ENCODE measurements around the gene GMDS. TPM values are rescaled to one million over a fixed set of nuclear protein-coding genes. Genes with fewer than 3 reads are reported as not detected.
A peak's percentile ranks its signal among the peaks of the same experiment; 100 is the strongest.

GMDS gene
- total RNA-seq, 2 donors from 2014 or later: 25.4 to 29.5 TPM

DNA sequence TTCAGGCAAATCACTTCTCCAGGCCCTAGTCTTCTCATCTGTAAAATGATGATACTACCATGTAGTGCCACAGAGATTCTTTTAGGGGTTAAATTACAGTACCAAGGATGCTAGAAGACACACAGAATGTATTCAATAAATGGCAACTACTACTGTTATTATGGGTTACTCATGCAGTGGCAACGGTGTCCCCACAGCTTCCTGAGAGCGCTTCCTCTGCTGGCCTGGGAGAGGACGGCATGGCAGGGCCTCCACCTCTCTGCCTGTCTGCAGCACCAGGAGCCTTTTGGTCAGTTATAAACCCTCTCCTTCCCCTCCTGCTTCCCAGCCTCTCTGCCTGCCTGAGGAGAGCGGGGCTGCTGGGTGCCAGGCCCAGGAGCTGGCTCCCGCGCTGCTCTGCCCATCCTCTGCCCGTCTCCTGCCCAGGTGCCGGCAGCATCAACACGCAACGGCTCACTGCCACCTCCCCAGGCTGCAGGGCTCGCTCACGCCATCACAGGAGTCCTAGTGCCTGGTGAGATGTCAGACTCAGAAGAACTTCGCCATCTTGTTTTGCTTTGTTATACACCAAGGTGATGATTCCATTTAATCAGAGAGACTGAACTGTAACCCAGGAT is 465.0 kb downstream of the GMDS start:
- WGBS, 2 experiments (ENCODE audit: insufficient coverage in 1 of 2, insufficient read length in 1 of 2): 96 to 98% methylated on average over 6 to 13 of the region's 13 CpGs
- no peak overlapping the region for H3K9ac ChIP-seq (ENCODE audit: extremely low read depth, low read length, poor library complexity, severe bottlenecking)
- TF ChIP-seq, protein P1, sequence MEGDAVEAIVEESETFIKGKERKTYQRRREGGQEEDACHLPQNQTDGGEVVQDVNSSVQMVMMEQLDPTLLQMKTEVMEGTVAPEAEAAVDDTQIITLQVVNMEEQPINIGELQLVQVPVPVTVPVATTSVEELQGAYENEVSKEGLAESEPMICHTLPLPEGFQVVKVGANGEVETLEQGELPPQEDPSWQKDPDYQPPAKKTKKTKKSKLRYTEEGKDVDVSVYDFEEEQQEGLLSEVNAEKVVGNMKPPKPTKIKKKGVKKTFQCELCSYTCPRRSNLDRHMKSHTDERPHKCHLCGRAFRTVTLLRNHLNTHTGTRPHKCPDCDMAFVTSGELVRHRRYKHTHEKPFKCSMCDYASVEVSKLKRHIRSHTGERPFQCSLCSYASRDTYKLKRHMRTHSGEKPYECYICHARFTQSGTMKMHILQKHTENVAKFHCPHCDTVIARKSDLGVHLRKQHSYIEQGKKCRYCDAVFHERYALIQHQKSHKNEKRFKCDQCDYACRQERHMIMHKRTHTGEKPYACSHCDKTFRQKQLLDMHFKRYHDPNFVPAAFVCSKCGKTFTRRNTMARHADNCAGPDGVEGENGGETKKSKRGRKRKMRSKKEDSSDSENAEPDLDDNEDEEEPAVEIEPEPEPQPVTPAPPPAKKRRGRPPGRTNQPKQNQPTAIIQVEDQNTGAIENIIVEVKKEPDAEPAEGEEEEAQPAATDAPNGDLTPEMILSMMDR (conservative IDR thresholded peaks at IDR 0.05): no peak
- H3K36me3 Mint-ChIP-seq (ENCODE audit: low read depth): no peaks in the 10 kb centered on the region
- peaks cover 21% of the 10 kb centered on the region for H3K4me1 Mint-ChIP-seq
- no peaks in the 10 kb centered on the region for H3K27me3 Mint-ChIP-seq (ENCODE audit: insufficient read depth)
- DNase-seq: no peak
- H3K27me3 ChIP-seq (ENCODE audit: control insufficient read depth, insufficient read depth, low read length, poor library complexity, severe bottlenecking): no peaks in the 10 kb centered on the region
- no peak overlapping the region for H3K27ac Mint-ChIP-seq
- H3K27ac ChIP-seq (ENCODE audit: low read depth, low read length): no peak overlapping the region
- H3K4me3 Mint-ChIP-seq: no peak overlapping the region
- no peaks in the 10 kb centered on the region for H3K9me3 ChIP-seq (ENCODE audit: control insufficient read depth, low read length)
- no peaks in the 10 kb centered on the region for H3K9me3 Mint-ChIP-seq
- no peaks in the 10 kb centered on the region for H3K36me3 ChIP-seq (ENCODE audit: control insufficient read depth, insufficient read depth, low read length)
- peaks cover 9% of the 10 kb centered on the region for H3K4me1 ChIP-seq (ENCODE audit: control insufficient read depth, insufficient read depth, low read length)
- H3K4me3 ChIP-seq (ENCODE audit: low read length): no peak overlapping the region

DNA sequence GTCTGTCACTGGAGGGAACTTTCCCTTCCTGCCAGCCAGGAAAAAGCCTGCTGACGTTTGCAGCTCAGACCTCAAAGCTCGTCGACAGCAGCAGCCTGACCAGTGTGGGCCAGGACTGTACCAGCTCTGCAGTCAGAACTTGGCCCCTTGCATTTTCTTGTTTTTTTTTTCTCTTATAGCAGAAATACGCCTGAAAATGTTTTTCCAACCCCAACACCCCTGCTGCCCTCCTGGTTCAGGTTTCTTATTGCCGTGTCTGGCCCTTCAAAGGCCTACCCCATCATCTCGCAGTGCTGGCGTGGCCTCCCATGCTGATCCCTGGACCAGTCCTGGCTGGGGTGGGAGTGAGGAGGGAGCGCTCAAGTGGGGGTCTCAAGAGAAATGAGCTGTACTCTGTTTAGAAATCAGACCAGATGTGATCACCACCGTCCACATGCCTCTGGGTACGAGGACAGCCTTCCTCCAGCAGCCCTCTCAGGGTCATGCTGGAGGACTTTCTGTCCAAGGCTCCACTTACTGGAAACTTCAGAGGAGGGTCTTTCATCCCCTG is 466.6 kb downstream of the GMDS start:
- Mint-ChIP-seq H3K9me3 (no peaks in the 10 kb centered on the region), H3K4me1 (peaks cover 21% of the 10 kb centered on the region), H3K4me3 (no peak overlapping the region), H3K36me3 (ENCODE audit: low read depth) (no peaks in the 10 kb centered on the region), H3K27ac (peak overlapping the region; percentile 66), H3K27me3 (ENCODE audit: insufficient read depth) (no peaks in the 10 kb centered on the region)
- TF ChIP-seq, protein P1 (conservative IDR thresholded peaks at IDR 0.05): no peak
- Histone ChIP-seq H3K27me3 (ENCODE audit: control insufficient read depth, insufficient read depth, low read length, poor library complexity, severe bottlenecking) (no peaks in the 10 kb centered on the region), H3K4me3 (ENCODE audit: low read length) (no peak overlapping the region), H3K9ac (ENCODE audit: extremely low read depth, low read length, poor library complexity, severe bottlenecking) (no peak overlapping the region), H3K4me1 (ENCODE audit: control insufficient read depth, insufficient read depth, low read length) (peaks cover 9% of the 10 kb centered on the region), H3K27ac (ENCODE audit: low read depth, low read length) (no peak overlapping the region), H3K9me3 (ENCODE audit: control insufficient read depth, low read length) (no peaks in the 10 kb centered on the region), H3K36me3 (ENCODE audit: control insufficient read depth, insufficient read depth, low read length) (no peaks in the 10 kb centered on the region)
- WGBS, 2 experiments (ENCODE audit: insufficient coverage in 1 of 2, insufficient read length in 1 of 2): 82 to 87% methylated on average over 6 to 10 of the region's 10 CpGs
- no peak for DNase-seq

DNA sequence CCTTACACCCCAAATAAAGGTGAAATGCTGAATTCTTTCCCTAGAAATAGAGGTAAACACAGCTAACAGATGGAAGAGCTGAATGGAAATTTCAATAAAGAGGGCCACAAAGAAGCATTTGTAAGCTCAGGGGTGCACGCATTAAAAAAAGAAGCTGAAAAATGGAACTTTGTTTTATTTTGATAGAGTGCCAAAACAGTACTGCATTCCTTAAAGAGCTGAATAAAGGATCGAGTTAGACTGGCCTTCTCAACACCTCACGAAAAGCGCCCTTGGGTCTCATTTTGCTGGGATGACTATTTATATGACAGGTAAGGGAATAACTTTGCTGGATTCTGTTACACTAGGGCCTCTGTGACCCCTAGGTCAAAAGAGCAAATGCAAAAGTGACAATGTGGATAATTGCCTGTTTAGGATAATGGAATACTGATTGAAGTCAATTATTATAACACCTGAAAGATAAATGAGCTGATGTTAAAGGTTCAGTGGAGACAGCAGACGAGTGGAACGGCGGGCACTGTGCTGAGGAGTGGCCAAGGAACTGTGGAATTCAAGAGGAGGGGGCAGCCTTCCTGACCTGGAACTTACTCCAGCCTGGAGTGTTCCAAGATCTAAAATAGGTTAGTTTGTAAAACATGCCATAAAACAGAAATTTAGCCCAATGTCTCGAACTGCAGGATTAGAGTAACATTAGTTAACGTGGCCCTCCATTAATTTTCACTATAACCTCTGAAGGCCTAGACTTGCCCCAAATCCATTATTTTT is 467.3 kb downstream of the GMDS start:
- Mint-ChIP-seq H3K4me1 (peaks cover 21% of the 10 kb centered on the region), H3K36me3 (ENCODE audit: low read depth) (no peaks in the 10 kb centered on the region), H3K4me3 (no peak overlapping the region), H3K27me3 (ENCODE audit: insufficient read depth) (no peaks in the 10 kb centered on the region), H3K27ac (peak overlapping the region; percentile 0), H3K9me3 (no peaks in the 10 kb centered on the region)
- Histone ChIP-seq H3K9me3 (ENCODE audit: control insufficient read depth, low read length) (no peaks in the 10 kb centered on the region), H3K27ac (ENCODE audit: low read depth, low read length) (no peak overlapping the region), H3K36me3 (ENCODE audit: control insufficient read depth, insufficient read depth, low read length) (no peaks in the 10 kb centered on the region), H3K4me1 (ENCODE audit: control insufficient read depth, insufficient read depth, low read length) (peaks cover 9% of the 10 kb centered on the region), H3K27me3 (ENCODE audit: control insufficient read depth, insufficient read depth, low read length, poor library complexity, severe bottlenecking) (no peaks in the 10 kb centered on the region), H3K4me3 (ENCODE audit: low read length) (no peak overlapping the region), H3K9ac (ENCODE audit: extremely low read depth, low read length, poor library complexity, severe bottlenecking) (no peak overlapping the region)
- TF ChIP-seq, protein P1 (conservative IDR thresholded peaks at IDR 0.05): no peak
- WGBS, 2 experiments (ENCODE audit: insufficient coverage in 1 of 2, insufficient read length in 1 of 2): 87 to 89% methylated on average over 7 to 9 of the region's 9 CpGs
- DNase-seq: no peak

Measured in endodermal cell (in vitro differentiated cells).